GM12801 (cell line): ENCODE results near the gene LILRB2.

Experiments
- TF ChIP-seq, protein P1 (sequence below): IDR thresholded peaks from one replicate; pipeline ENCODE4 v1.5.1; 2011; ENCODE audit warnings: control low read depth; ENCODE audit not compliant: insufficient read length; ENCODE audit errors: extremely low read depth

Gene LILRB2

DNA sequence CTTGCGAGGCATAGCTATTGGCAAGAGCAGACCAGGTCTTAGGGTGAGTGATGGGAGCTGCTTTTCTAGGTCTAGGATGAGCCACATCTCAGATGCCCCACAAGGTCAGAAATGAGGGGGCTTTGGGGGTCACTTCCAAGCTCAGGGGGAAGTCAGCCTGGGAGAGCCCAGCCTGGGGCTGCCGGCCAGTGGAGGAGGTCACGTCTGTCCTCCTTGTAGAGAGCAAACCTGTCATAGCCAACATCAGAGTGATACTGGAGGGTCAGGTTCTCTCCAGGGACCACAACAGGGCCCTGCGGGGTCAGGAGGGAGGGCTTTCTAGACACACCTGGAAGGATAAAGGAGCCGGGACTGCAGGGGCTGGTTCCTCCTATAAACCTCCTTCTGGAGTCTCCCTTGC, 29.6 kb upstream of the LILRB2 start:
- TF ChIP-seq, protein P1, sequence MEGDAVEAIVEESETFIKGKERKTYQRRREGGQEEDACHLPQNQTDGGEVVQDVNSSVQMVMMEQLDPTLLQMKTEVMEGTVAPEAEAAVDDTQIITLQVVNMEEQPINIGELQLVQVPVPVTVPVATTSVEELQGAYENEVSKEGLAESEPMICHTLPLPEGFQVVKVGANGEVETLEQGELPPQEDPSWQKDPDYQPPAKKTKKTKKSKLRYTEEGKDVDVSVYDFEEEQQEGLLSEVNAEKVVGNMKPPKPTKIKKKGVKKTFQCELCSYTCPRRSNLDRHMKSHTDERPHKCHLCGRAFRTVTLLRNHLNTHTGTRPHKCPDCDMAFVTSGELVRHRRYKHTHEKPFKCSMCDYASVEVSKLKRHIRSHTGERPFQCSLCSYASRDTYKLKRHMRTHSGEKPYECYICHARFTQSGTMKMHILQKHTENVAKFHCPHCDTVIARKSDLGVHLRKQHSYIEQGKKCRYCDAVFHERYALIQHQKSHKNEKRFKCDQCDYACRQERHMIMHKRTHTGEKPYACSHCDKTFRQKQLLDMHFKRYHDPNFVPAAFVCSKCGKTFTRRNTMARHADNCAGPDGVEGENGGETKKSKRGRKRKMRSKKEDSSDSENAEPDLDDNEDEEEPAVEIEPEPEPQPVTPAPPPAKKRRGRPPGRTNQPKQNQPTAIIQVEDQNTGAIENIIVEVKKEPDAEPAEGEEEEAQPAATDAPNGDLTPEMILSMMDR, result no peak

DNA sequence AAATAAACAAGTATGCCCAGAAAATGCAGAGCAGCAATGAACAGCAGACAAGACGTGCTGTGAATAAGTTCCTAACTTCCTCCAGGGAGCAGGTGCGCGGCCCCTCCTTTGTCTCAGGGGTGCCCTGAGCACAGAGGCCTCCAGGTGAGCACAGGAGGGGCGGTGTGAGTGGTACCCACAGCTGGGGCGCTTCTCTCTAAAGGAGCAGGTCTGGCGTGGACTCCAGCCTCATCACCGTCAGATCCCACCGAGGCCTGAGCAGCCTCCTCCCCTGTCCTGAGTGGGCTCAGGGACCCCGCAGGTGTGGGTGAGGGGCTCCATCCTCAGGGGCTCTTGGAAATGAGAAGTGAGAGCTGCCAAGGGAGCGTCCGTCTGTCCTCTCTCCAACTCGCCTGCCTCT, 28.9 kb upstream of the LILRB2 start:
- TF ChIP-seq, protein P1, result no peak

DNA sequence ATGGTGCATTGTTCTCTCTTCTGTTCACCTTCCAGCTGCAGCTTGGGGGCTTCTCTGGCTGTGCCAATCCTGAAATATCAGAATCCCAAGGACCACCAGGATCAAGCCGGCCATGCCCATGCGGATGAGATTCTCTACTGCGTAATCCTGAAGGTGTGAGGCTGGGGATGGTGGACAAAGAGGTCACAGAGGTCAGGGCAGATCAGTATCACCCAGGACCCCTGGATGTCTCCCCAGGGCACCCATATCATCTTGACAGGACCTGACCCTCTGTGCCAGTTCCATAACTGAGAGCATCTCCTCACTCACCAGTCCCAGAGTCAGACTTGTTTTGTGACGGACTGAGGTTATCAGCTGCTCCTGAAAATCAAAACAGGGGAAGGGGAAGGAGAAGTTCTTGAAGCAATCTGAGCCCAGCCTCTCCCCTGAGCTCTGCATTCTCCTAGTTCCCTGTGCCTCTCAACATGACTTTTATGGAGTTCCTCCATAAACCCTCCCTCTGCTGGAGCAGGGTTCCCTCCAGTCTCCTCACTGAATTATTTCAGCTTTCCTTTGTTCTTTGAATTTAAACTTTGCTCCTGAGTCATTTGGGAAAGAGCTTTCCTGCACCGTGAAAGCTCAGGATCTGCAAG, 26.6 kb upstream of the LILRB2 start:
- TF ChIP-seq, protein P1, result no peak

DNA sequence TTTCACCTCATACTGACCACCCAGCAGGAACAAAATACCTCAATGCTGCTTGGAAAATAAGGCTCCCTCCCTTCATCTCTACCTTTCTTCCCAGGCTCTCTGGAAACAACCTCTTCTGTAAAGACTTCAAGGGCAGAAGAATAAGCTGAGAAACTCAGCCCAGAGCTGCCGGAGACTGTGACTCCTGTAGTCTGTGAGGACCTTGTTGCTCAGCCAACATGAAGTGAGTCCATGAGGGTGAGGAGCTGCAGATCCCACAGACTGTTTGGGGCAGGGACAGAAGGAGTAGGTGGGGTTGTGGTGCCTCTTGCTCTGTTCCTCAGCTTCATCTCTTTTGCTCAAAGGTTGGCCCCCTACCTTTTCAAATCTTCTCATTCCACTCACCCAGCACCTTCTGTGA, 24.2 kb upstream of the LILRB2 start:
- TF ChIP-seq, protein P1, result no peak

DNA sequence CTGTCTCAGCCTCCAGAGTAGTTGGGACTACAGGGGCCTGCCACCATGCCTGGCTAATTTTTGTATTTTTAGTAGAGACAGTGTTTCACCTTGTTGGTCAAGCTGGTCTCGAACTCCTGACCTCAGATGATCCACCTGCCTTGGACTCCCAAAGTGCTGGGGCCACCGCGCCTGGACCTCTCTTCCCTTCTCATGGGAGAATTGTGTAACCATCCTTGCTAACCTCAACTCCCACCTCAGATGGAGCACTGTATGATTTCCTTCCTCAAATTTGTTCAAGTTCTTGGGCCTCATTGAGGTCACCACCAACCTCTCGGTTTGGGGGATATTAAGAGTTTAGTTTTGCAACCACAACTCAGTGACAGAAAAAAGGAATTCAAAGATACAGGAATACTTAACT, 21.3 kb upstream of the LILRB2 start:
- TF ChIP-seq, protein P1, result no peak

DNA sequence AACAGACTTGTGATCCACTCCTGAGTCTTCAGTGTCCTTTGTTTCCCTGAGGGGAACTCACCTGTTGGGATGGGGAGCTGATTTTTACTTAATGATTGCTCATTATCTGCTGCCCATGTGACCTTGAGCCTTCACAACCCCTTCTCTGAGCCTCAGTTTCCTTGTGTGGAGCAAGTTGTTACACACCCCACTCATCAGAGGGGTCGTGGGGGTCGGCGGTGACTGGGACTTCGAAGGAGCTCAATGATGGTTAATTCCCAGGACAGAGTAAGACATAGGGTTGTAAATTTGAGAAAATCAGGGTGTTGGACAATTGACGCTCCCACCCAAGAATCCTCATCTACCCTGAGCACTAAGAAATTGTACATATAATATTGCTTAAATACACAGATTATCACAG, 18.6 kb upstream of the LILRB2 start:
- TF ChIP-seq, protein P1, result no peak

DNA sequence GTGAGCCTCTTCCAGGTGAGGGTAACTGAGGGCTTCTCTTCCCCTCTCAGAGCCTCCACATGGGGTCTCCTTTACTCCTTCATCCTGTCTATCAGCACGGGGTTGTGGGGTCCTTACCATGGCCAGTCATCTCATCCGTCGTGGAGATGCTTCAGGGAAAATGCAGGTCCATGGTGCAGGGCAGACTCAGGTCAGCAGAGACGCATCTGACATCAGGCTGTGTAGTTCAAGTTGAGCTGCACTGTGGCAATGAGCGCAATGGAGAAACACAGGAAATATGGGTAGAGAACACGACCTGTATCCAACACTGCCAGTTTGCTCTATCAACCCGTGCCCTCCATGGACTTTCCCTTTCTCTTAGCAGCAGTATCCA, 18.2 kb upstream of the LILRB2 start:
- TF ChIP-seq, protein P1, result no peak
